SK-N-SH (cell line): Measurements from ENCODE around the gene MAML3. TPM values are rescaled to one million over a fixed set of nuclear protein-coding genes. Genes with fewer than 3 reads are reported as not detected.

Experiments used
- CTCF ChIA-PET: fragments of 300-600, 350-600 bp; formaldehyde crosslinking; extraction: SDS; loops from one replicate; lab custom pipeline; 2021; lab: Yijun Ruan, JAX
- POLR2A ChIA-PET: fragments of 350-600 bp; sonication (Branson Sonifier 250); formaldehyde crosslinking; extraction: SDS; loops from one replicate; lab custom pipeline; 2020; ENCODE audit warnings: antibody characterized with exemption, inconsistent platforms; lab: Yijun Ruan, JAX
- DNase-seq: peaks from one replicate; pipeline ENCODE4 v3.0.0; 2012
- H2AFZ ChIP-seq: fragments of 200-600 bp; sonication (generic); 2 replicates; pipeline ENCODE4 v1.8.1; 2016; ENCODE audit warnings: antibody characterized with exemption, mild to moderate bottlenecking, low read depth
- H3F3A ChIP-seq: fragments of 200-600 bp; sonication (generic); replicated peaks from 2 replicates; pipeline ENCODE3; 2016; ENCODE audit warnings: antibody characterized with exemption, mild to moderate bottlenecking; ENCODE audit not compliant: insufficient read depth
- H3K27ac ChIP-seq, 2 experiments: fragments of 200-500 bp in 1 of 2; fragments of 200-600 bp in 1 of 2; sonication (Bioruptor generic) in 1 of 2; sonication (generic), shearing (Covaris generic) in 1 of 2; 2 replicates each; pipeline versions ENCODE4 v1.5.1 to v1.6.1; 2014 to 2016; ENCODE audit warnings: low read depth in 2 of 2, inconsistent platforms in 1 of 2, low read length in 1 of 2, mild to moderate bottlenecking in 1 of 2, mixed read lengths in 1 of 2
- H3K27me3 ChIP-seq: fragments of 200-600 bp; sonication (generic), shearing (Covaris generic); 2 replicates; pipeline ENCODE4 v1.6.1; 2016; ENCODE audit warnings: mixed run types; ENCODE audit not compliant: insufficient read depth
- H3K36me3 ChIP-seq, 2 experiments: fragments of 200-500 bp in 1 of 2; fragments of 200-600 bp in 1 of 2; sonication (Bioruptor generic) in 1 of 2; sonication (generic) in 1 of 2; replicated peaks in 1 of 2; 2 replicates each; pipeline versions ENCODE3 to v1.5.1; 2014 to 2016; ENCODE audit warnings: low read length in 1 of 2, mild to moderate bottlenecking in 1 of 2; ENCODE audit not compliant: insufficient read depth in 2 of 2, control insufficient read depth in 1 of 2
- H3K4me1 ChIP-seq, 2 experiments: fragments of 200-500 bp in 1 of 2; fragments of 200-600 bp in 1 of 2; sonication (Bioruptor generic) in 1 of 2; sonication (generic), shearing (Covaris generic) in 1 of 2; 2 replicates each; pipeline versions ENCODE4 v1.5.1 to v1.6.1; 2014 to 2016; ENCODE audit warnings: low read depth in 1 of 2, low read length in 1 of 2, mixed run types in 1 of 2; ENCODE audit not compliant: insufficient read depth in 2 of 2, control insufficient read depth in 1 of 2
- H3K4me2 ChIP-seq: fragments of 200-600 bp; sonication (generic), shearing (Covaris generic); 2 replicates; pipeline ENCODE4 v1.6.1; 2017; ENCODE audit warnings: mixed run types
- H3K4me3 ChIP-seq, 2 experiments: fragments of 200-500 bp in 1 of 2; fragments of 200-600 bp in 1 of 2; sonication (Bioruptor generic) in 1 of 2; sonication (generic), shearing (Covaris generic) in 1 of 2; 2 replicates each; pipeline versions ENCODE4 v1.5.1 to v1.8.1; 2014 to 2016; ENCODE audit warnings: low read depth in 2 of 2, inconsistent platforms in 1 of 2, low read length in 1 of 2, mild to moderate bottlenecking in 1 of 2, mixed read lengths in 1 of 2, moderate library complexity in 1 of 2
- H3K79me2 ChIP-seq: fragments of 200-600 bp; sonication (generic); 2 replicates; pipeline ENCODE4 v1.8.1; 2017; ENCODE audit warnings: mild to moderate bottlenecking; ENCODE audit not compliant: insufficient read depth
- H3K9ac ChIP-seq: fragments of 200-600 bp; sonication (generic); 2 replicates; pipeline ENCODE4 v1.6.1; 2017; ENCODE audit warnings: mixed run types
- H3K9me2 ChIP-seq: fragments of 200-600 bp; sonication (generic); 2 replicates; pipeline ENCODE4 v1.6.1; 2017; ENCODE audit warnings: mixed run types
- H3K9me3 ChIP-seq: fragments of 200-600 bp; sonication (generic); 2 replicates; pipeline ENCODE4 v1.6.1; 2017; ENCODE audit warnings: mixed run types, mild to moderate bottlenecking, moderate library complexity
- H4K20me1 ChIP-seq: fragments of 200-600 bp; sonication (generic); 2 replicates; pipeline ENCODE4 v1.6.1; 2017; ENCODE audit warnings: mild to moderate bottlenecking, mixed run types; ENCODE audit not compliant: insufficient read depth
- CHD2 ChIP-seq: fragments of 150-350 bp; IDR thresholded peaks from 2 replicates; pipeline ENCODE4 v1.6.1; 2018; ENCODE audit warnings: low read length; ENCODE audit not compliant: partially characterized antibody
- CTCF ChIP-seq: fragments of 200-600 bp; sonication (generic); IDR thresholded peaks from 2 replicates; pipeline ENCODE4 v1.6.1; 2017; ENCODE audit warnings: antibody characterized with exemption, mild to moderate bottlenecking, moderate library complexity
- EZH2phosphoT487 ChIP-seq: fragments of 200-600 bp; sonication (generic); IDR thresholded peaks from 2 replicates; pipeline ENCODE4 v1.6.1; 2017; ENCODE audit warnings: low read depth, mixed run types, mild to moderate bottlenecking, antibody characterized with exemption, moderate library complexity, borderline replicate concordance
- GABPA ChIP-seq: IDR thresholded peaks from 2 replicates; pipeline ENCODE4 v1.4.0; 2012; ENCODE audit warnings: low read depth, mild to moderate bottlenecking
- GATA2 ChIP-seq: sonication (generic); formaldehyde crosslinking; IDR thresholded peaks from 2 replicates; pipeline ENCODE4 v1.5.0; 2020; ENCODE audit warnings: mild to moderate bottlenecking, missing genetic modification reagents
- MAX ChIP-seq: IDR thresholded peaks from 2 replicates; pipeline ENCODE4 v1.4.0; 2012; ENCODE audit warnings: low read depth
- MEF2A ChIP-seq: IDR thresholded peaks from 2 replicates; pipeline ENCODE4 v1.4.0; 2012; ENCODE audit warnings: low read depth, borderline replicate concordance
- NFIC ChIP-seq: IDR thresholded peaks from 2 replicates; pipeline ENCODE4 v1.4.0; 2012; ENCODE audit warnings: borderline replicate concordance
- NRF1 ChIP-seq: IDR thresholded peaks from 2 replicates; pipeline ENCODE4 v1.6.1; 2012; ENCODE audit warnings: low read depth, mild to moderate bottlenecking, low read length
- RCOR1 ChIP-seq: fragments of 150-350 bp; IDR thresholded peaks from 2 replicates; pipeline ENCODE4 v1.6.1; 2017; ENCODE audit warnings: antibody characterized with exemption, low read length
- RFX5 ChIP-seq: IDR thresholded peaks from 2 replicates; pipeline ENCODE4 v1.6.1; 2012; ENCODE audit warnings: mild to moderate bottlenecking, improper control_type of control experiment, low read length
- SMC3 ChIP-seq: IDR thresholded peaks from 2 replicates; pipeline ENCODE4 v1.6.1; 2012; ENCODE audit warnings: low read depth, low read length, improper control_type of control experiment
- TAF1 ChIP-seq: IDR thresholded peaks from 2 replicates; pipeline ENCODE4 v1.6.1; 2012; ENCODE audit warnings: low read depth, mild to moderate bottlenecking, low read length, moderate library complexity, borderline replicate concordance
- TEAD4 ChIP-seq: IDR thresholded peaks from 2 replicates; pipeline ENCODE4 v1.4.0; 2012; ENCODE audit warnings: mild to moderate bottlenecking, borderline replicate concordance; ENCODE audit not compliant: insufficient read depth
- USF1 ChIP-seq: IDR thresholded peaks from 2 replicates; pipeline ENCODE4 v1.4.0; 2012; ENCODE audit warnings: low read depth, borderline replicate concordance
- YY1 ChIP-seq: IDR thresholded peaks from 2 replicates; pipeline ENCODE4 v1.4.0; 2012; ENCODE audit warnings: low read depth, mild to moderate bottlenecking
- ZBTB33 ChIP-seq: IDR thresholded peaks from 2 replicates; pipeline ENCODE4 v1.4.0; 2012; ENCODE audit warnings: low read depth, borderline replicate concordance
- WGBS: methylation state at CpG from one replicate; pipeline ENCODE4 v1.1.6; 2017; ENCODE audit warnings: low lambda C conversion rate; 5-methylcytosine and 5-hydroxymethylcytosine counted together
- polyA plus RNA-seq, 3 experiments: library from polyadenylated mRNA; depleted of rRNA; stranded (reverse); fragments of >200 nt; gene quantifications; 2 replicates each; pipeline ENCODE4 v1.2.3, GENCODE V29; 2012
- TF ChIP-seq, protein P1 (sequence below): fragments of 150-350 bp; IDR thresholded peaks from 2 replicates; pipeline ENCODE4 v1.6.1; 2017; ENCODE audit warnings: antibody characterized with exemption, low read length, low read depth, borderline replicate concordance
- TF ChIP-seq, protein P2 (sequence below): IDR thresholded peaks from 2 replicates; pipeline ENCODE4; 2012
- TF ChIP-seq, protein P3 (sequence below): IDR thresholded peaks from 2 replicates; pipeline ENCODE4 v1.6.1; 2012; ENCODE audit warnings: mild to moderate bottlenecking, low read depth, low read length, moderate library complexity

Gene MAML3
- polyA plus RNA-seq, 1 of the 3 experiments (the other 2 are of a cell fraction) = 5.3 TPM

- no peaks in the 10 kb centered on the region for H4K20me1 ChIP-seq
- H3K79me2 ChIP-seq = no peaks in the 10 kb centered on the region
- H3K27ac ChIP-seq = peak overlapping the region in 1 of 2 experiments; percentile 62; a peak in 2 of 4 replicates
- DNase-seq = no peak
- no peak overlapping the region for H2AFZ ChIP-seq
- H3K9me2 ChIP-seq = no peaks in the 10 kb centered on the region
- no peaks in the 10 kb centered on the region for H3K36me3 ChIP-seq
- no peak overlapping the region for H3K4me2 ChIP-seq
- no peaks in the 10 kb centered on the region for H3K9me3 ChIP-seq
- ChIA-PET POLR2A (interaction anchor here (1.4 kb wide), 1 partner anchor 14 kb away, joined by 5 read pairs; no protein-coding TSS in a partner anchor), CTCF (interaction anchor here (0.8 to 1.4 kb wide), 4 partner anchors 9 to 65 kb away, joined by 3 to 4 read pairs (median 3); no protein-coding TSS in a partner anchor)
- no peaks in the 10 kb centered on the region for H3K27me3 ChIP-seq
- peaks cover 11 to 61% of the 10 kb centered on the region in 2 experiments; a peak in 3 of 4 replicates for H3K4me1 ChIP-seq
- WGBS = 70% methylated on average over 4 of the region's 4 CpGs
- no peaks in the 10 kb centered on the region for H3F3A ChIP-seq
- H3K4me3 ChIP-seq = no peak overlapping the region
- TF ChIP-seq SMC3 (no peak), NRF1 (no peak), CTCF (no peak), TEAD4 (no peak), GABPA (no peak), MAX (no peak), CHD2 (no peak), YY1 (no peak), RCOR1 (no peak), ZBTB33 (no peak), MEF2A (no peak), EZH2phosphoT487 (no peak), TAF1 (no peak), RFX5 (no peak), USF1 (no peak), GATA2 (CRISPR knock-in tag) (no peak), NFIC (no peak)
- TF ChIP-seq, protein P1, sequence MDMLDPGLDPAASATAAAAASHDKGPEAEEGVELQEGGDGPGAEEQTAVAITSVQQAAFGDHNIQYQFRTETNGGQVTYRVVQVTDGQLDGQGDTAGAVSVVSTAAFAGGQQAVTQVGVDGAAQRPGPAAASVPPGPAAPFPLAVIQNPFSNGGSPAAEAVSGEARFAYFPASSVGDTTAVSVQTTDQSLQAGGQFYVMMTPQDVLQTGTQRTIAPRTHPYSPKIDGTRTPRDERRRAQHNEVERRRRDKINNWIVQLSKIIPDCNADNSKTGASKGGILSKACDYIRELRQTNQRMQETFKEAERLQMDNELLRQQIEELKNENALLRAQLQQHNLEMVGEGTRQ = no peak
- TF ChIP-seq, protein P2, sequence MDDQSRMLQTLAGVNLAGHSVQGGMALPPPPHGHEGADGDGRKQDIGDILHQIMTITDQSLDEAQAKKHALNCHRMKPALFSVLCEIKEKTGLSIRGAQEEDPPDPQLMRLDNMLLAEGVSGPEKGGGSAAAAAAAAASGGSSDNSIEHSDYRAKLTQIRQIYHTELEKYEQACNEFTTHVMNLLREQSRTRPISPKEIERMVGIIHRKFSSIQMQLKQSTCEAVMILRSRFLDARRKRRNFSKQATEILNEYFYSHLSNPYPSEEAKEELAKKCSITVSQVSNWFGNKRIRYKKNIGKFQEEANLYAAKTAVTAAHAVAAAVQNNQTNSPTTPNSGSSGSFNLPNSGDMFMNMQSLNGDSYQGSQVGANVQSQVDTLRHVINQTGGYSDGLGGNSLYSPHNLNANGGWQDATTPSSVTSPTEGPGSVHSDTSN = no peak
- TF ChIP-seq, protein P3, sequence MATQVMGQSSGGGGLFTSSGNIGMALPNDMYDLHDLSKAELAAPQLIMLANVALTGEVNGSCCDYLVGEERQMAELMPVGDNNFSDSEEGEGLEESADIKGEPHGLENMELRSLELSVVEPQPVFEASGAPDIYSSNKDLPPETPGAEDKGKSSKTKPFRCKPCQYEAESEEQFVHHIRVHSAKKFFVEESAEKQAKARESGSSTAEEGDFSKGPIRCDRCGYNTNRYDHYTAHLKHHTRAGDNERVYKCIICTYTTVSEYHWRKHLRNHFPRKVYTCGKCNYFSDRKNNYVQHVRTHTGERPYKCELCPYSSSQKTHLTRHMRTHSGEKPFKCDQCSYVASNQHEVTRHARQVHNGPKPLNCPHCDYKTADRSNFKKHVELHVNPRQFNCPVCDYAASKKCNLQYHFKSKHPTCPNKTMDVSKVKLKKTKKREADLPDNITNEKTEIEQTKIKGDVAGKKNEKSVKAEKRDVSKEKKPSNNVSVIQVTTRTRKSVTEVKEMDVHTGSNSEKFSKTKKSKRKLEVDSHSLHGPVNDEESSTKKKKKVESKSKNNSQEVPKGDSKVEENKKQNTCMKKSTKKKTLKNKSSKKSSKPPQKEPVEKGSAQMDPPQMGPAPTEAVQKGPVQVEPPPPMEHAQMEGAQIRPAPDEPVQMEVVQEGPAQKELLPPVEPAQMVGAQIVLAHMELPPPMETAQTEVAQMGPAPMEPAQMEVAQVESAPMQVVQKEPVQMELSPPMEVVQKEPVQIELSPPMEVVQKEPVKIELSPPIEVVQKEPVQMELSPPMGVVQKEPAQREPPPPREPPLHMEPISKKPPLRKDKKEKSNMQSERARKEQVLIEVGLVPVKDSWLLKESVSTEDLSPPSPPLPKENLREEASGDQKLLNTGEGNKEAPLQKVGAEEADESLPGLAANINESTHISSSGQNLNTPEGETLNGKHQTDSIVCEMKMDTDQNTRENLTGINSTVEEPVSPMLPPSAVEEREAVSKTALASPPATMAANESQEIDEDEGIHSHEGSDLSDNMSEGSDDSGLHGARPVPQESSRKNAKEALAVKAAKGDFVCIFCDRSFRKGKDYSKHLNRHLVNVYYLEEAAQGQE = no peak
- H3K9ac ChIP-seq = no peak overlapping the region
Observed at GRCh38 chr4:139800082-139800481, 353.9 kb downstream of the MAML3 start.
